Osteoblast (primary cell): ENCODE measurements around the gene CPNE7. TPM values are rescaled to one million over a fixed set of nuclear protein-coding genes. Genes with fewer than 3 reads are reported as not detected.

Experiments
- DNase-seq: peaks from one replicate; pipeline ENCODE4 v3.0.0; 2011; ENCODE audit warnings: low spot score, mixed read lengths; ENCODE audit not compliant: insufficient read length; ENCODE audit errors: missing footprints
- H2AFZ ChIP-seq: 2 replicates; pipeline ENCODE4 v1.6.0; 2011; ENCODE audit warnings: mild to moderate bottlenecking, low read length
- H3K27ac ChIP-seq: 2 replicates; pipeline ENCODE4 v1.5.1; 2011; ENCODE audit warnings: mild to moderate bottlenecking, low read depth, low read length, moderate library complexity
- H3K27me3 ChIP-seq: 2 replicates; pipeline ENCODE4 v1.6.0; 2012; ENCODE audit warnings: mild to moderate bottlenecking, control low read depth, inconsistent platforms, low read length, moderate library complexity; ENCODE audit not compliant: insufficient read depth
- H3K36me3 ChIP-seq: 2 replicates; pipeline ENCODE4 v1.5.1; 2011; ENCODE audit warnings: mild to moderate bottlenecking, low read length, control low read depth, moderate library complexity; ENCODE audit not compliant: insufficient read depth
- H3K4me1 ChIP-seq: 2 replicates; pipeline ENCODE4 v1.5.1; 2011; ENCODE audit warnings: mild to moderate bottlenecking, low read length, control low read depth, moderate library complexity; ENCODE audit not compliant: insufficient read depth
- H3K4me2 ChIP-seq: 2 replicates; pipeline ENCODE4 v1.6.0; 2011; ENCODE audit warnings: mild to moderate bottlenecking, low read length; ENCODE audit not compliant: insufficient read depth
- H3K4me3 ChIP-seq: fragments of 200-600 bp; sonication (generic); 3 replicates; pipeline ENCODE4 v1.5.1; 2012; ENCODE audit warnings: mild to moderate bottlenecking, low read length, inconsistent platforms; ENCODE audit not compliant: insufficient read depth
- H3K79me2 ChIP-seq: 2 replicates; pipeline ENCODE4 v1.6.0; 2012; ENCODE audit warnings: mild to moderate bottlenecking, low read length, control low read depth, inconsistent platforms; ENCODE audit not compliant: insufficient read depth
- H3K9me3 ChIP-seq: 2 replicates; pipeline ENCODE4 v1.5.1; 2011; ENCODE audit warnings: low read depth, low read length, control low read depth
- H4K20me1 ChIP-seq: 2 replicates; pipeline ENCODE4 v1.6.0; 2012; ENCODE audit warnings: mild to moderate bottlenecking, low read length, control low read depth; ENCODE audit not compliant: insufficient read depth
- total RNA-seq: library from RNA; depleted of rRNA; stranded (reverse); fragments of >200 nt; gene quantifications from 2 replicates; pipeline ENCODE4 v1.2.3, GENCODE V29; 2012
- TF ChIP-seq, protein P1 (sequence below): IDR thresholded peaks from 2 replicates; pipeline ENCODE4 v1.5.1; 2011; ENCODE audit warnings: mild to moderate bottlenecking, low read depth, low read length, moderate library complexity; ENCODE audit errors: extremely low read depth

Gene CPNE7
- total RNA-seq, 1 donor = 7.2 TPM

DNA sequence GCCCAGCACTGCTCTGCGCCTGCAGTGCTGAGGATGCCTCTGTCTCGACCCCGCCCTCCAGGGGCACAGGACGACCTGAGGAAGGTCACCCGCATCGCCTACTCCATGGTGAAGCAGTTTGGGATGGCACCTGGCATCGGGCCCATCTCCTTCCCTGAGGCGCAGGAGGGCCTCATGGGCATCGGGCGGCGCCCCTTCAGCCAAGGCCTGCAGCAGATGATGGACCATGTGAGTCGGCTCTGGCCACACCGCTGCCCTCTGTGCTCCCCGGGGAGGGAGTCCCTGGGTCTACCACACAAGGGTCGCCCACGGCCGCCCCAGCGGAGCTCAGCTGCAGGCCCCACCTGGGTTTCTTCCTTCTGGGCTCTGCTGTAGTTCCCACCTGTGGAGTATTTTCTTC lies 21.8 kb upstream of the CPNE7 start:
- Histone ChIP-seq H2AFZ (no peak overlapping the region), H3K9me3 (no peaks in the 10 kb centered on the region), H3K27ac (no peak overlapping the region), H3K27me3 (no peaks in the 10 kb centered on the region), H3K4me3 (no peak overlapping the region), H3K36me3 (peaks cover 69% of the 10 kb centered on the region), H3K4me2 (no peak overlapping the region), H4K20me1 (no peaks in the 10 kb centered on the region), H3K4me1 (peaks cover 1% of the 10 kb centered on the region), H3K79me2 (no peaks in the 10 kb centered on the region)
- DNase-seq = no peak
- TF ChIP-seq, protein P1, sequence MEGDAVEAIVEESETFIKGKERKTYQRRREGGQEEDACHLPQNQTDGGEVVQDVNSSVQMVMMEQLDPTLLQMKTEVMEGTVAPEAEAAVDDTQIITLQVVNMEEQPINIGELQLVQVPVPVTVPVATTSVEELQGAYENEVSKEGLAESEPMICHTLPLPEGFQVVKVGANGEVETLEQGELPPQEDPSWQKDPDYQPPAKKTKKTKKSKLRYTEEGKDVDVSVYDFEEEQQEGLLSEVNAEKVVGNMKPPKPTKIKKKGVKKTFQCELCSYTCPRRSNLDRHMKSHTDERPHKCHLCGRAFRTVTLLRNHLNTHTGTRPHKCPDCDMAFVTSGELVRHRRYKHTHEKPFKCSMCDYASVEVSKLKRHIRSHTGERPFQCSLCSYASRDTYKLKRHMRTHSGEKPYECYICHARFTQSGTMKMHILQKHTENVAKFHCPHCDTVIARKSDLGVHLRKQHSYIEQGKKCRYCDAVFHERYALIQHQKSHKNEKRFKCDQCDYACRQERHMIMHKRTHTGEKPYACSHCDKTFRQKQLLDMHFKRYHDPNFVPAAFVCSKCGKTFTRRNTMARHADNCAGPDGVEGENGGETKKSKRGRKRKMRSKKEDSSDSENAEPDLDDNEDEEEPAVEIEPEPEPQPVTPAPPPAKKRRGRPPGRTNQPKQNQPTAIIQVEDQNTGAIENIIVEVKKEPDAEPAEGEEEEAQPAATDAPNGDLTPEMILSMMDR = no peak

DNA sequence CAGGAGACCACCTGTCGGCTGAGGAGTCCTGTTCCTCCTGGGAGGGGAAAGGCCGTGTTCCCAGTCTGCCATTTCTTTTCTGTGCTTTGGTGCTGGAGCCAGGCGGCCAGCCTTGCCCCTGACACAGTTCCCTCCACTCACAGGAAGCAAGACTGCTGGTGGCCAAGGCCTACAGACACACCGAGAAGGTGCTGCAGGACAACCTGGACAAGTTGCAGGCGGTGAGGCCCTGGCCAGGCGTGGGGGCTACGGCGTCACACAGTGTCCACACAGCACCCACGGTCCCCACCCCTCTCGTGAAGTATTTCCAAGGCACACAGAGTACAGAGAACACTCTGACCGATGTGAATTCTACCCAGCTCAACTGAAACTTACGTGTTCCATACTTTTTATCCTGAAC lies 21.2 kb upstream of the CPNE7 start:
- Histone ChIP-seq H3K79me2 (no peaks in the 10 kb centered on the region), H3K4me3 (no peak overlapping the region), H3K27ac (no peak overlapping the region), H4K20me1 (no peaks in the 10 kb centered on the region), H3K27me3 (no peaks in the 10 kb centered on the region), H3K36me3 (peaks cover 63% of the 10 kb centered on the region), H2AFZ (no peak overlapping the region), H3K9me3 (no peaks in the 10 kb centered on the region), H3K4me2 (no peak overlapping the region), H3K4me1 (peaks cover 4% of the 10 kb centered on the region)
- TF ChIP-seq, protein P1 = no peak
- no peak for DNase-seq

DNA sequence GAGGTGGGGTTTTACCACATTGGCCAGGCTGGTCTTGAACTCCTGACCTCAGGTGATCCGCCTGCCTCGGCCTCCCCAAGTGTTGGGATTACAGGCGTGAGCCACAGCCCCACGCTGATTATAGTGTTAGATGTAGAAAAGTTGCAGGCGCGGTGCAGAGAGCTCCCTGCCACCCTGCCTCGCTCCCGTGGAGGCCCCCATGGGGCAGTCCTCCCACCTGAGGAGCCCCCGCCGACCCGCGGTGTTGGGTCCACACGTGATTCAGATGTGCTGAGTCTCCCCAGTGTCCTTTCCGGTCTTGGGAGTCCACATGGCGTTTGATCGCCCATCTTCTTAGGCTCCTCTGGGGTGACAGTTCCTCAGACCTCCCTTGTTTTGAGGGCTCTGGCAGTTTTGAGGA lies 20.3 kb upstream of the CPNE7 start:
- peaks cover 57% of the 10 kb centered on the region for H3K36me3 ChIP-seq

DNA sequence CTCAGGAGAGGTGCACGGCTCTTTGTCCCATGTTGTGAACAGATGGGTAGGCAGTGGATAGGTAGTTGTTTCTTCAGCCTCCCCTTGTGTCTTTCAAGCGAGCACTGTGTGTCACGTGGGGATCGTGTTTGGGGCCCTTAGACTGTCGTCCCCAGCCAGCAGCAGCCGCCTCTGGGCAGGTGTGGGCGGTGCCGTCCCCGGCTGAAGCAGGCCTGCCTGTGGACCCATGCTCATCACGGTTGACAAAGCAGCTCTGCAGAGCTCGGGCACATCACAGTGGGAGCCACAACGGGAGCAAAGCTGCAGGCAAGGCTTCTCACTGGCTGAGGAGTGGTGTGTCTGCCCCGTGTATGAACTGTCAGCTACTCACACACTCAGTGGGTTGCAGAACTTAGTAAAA lies 19.8 kb upstream of the CPNE7 start:
- peaks cover 12% of the 10 kb centered on the region for H3K4me1 ChIP-seq
- H3K79me2 ChIP-seq = peaks cover 3% of the 10 kb centered on the region
- no peaks in the 10 kb centered on the region for H3K27me3 ChIP-seq
- peaks cover 54% of the 10 kb centered on the region for H3K36me3 ChIP-seq
- peaks cover 3% of the 10 kb centered on the region for H4K20me1 ChIP-seq
- DNase-seq = no peak
- TF ChIP-seq, protein P1 = no peak
- no peak overlapping the region for H3K4me2 ChIP-seq
- H3K9me3 ChIP-seq = no peaks in the 10 kb centered on the region
- H3K27ac ChIP-seq = no peak overlapping the region
- no peak overlapping the region for H2AFZ ChIP-seq
- H3K4me3 ChIP-seq = no peak overlapping the region

More for the DNA sequence above, 20.3 kb upstream of the CPNE7 start:
- peaks cover 12% of the 10 kb centered on the region for H3K4me1 ChIP-seq
- H3K4me2 ChIP-seq = no peak overlapping the region
- no peak overlapping the region for H3K27ac ChIP-seq
- no peaks in the 10 kb centered on the region for H3K27me3 ChIP-seq
- H3K79me2 ChIP-seq = no peaks in the 10 kb centered on the region
- no peaks in the 10 kb centered on the region for H3K9me3 ChIP-seq
- TF ChIP-seq, protein P1 = no peak
- H3K4me3 ChIP-seq = no peak overlapping the region
- no peaks in the 10 kb centered on the region for H4K20me1 ChIP-seq
- DNase-seq = no peak
- no peak overlapping the region for H2AFZ ChIP-seq
